Measurements from ENCODE around the gene HSBP1. TPM values are rescaled to one million over a fixed set of nuclear protein-coding genes. Genes with fewer than 3 reads are reported as not detected.

HSBP1 gene
- total and polyA plus RNA-seq, 2 of the 13 experiments (the other 11 are each of a cell fraction or from before 2014, with no cell fraction given): 249 to 292 TPM

- in situ Hi-C loops (cut with HindIII; ENCODE audit: extremely low pct_ligation_motif_present, low pct_unique_long_range_greater_than_20kb): no loop called here
- Histone ChIP-seq H2AFZ (ENCODE audit: low read length) (no peak overlapping the region), H3K9ac (ENCODE audit: insufficient read depth, low read depth, low read length) (no peak overlapping the region), H3K4me3 (replicated peaks in 1 of 3; ENCODE audit: insufficient read depth in 1 of 3, low read depth in 2 of 3, low read length in 3 of 3) (no peak overlapping the region), H3K27ac (ENCODE audit: extremely low read length, insufficient read depth, low read length) (no peak overlapping the region), H3K27me3 (ENCODE audit: control insufficient read depth in 1 of 2, insufficient read depth in 2 of 2, low read length in 2 of 2) (peaks cover 2 to 55% of the 10 kb centered on the region in 2 experiments; a peak in 4 of 5 replicates), H3K9me3 (ENCODE audit: low read length) (no peaks in the 10 kb centered on the region), H3K79me2 (ENCODE audit: insufficient read depth, low read length) (no peaks in the 10 kb centered on the region), H3K4me2 (ENCODE audit: low read depth, low read length) (no peak overlapping the region), H3K4me1 (ENCODE audit: insufficient read depth, low read length) (no peaks in the 10 kb centered on the region), H4K20me1 (ENCODE audit: insufficient read depth, low read length) (no peaks in the 10 kb centered on the region), H3K36me3 (replicated peaks in 1 of 2; ENCODE audit: control insufficient read depth in 1 of 2, insufficient read depth in 2 of 2, low read length in 2 of 2) (no peaks in the 10 kb centered on the region)
- ATAC-seq (peak; percentile 43; the same call in 1 of the 3 replicates), DNase-seq (ENCODE audit: low spot score) (no peak), FAIRE-seq (no peak)
- POLR2A ChIA-PET: no interaction called here
- CTCF ChIA-PET (ENCODE audit: low intra/inter-chr PET ratio, low total read pairs): no interaction called here
- no TSS peak for BruUV-seq (replicated peaks)
- intact Hi-C loops (cut with micrococcal nuclease; ENCODE audit: unreplicated experiment): no loop called here
- WGBS (ENCODE audit: low lambda C conversion rate): 0% methylated on average over 2 of the region's 2 CpGs
- TF ChIP-seq KLF9 (CRISPR knock-in tag; IDR thresholded peaks at IDR 0.05; ENCODE audit: low read depth): no peak
- TF ChIP-seq ZFX (CRISPR knock-in tag; IDR thresholded peaks at IDR 0.05; ENCODE audit: low read depth): no peak
- TF ChIP-seq ZNF619 (CRISPR knock-in tag; IDR thresholded peaks at IDR 0.05): no peak
- TF ChIP-seq NONO (IDR thresholded peaks at IDR 0.05): no peak
- no peak for TF ChIP-seq NONO (CRISPR knock-in tag; conservative IDR thresholded peaks at IDR 0.05)
- TF ChIP-seq ELF3 (CRISPR knock-in tag; IDR thresholded peaks at IDR 0.05): no peak
- no peak for TF ChIP-seq ZBTB1 (CRISPR knock-in tag; IDR thresholded peaks at IDR 0.05; ENCODE audit: borderline replicate concordance)
- TF ChIP-seq, protein P1, sequence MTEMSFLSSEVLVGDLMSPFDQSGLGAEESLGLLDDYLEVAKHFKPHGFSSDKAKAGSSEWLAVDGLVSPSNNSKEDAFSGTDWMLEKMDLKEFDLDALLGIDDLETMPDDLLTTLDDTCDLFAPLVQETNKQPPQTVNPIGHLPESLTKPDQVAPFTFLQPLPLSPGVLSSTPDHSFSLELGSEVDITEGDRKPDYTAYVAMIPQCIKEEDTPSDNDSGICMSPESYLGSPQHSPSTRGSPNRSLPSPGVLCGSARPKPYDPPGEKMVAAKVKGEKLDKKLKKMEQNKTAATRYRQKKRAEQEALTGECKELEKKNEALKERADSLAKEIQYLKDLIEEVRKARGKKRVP (CRISPR knock-in tag; IDR thresholded peaks at IDR 0.05): no peak
- no peak for TF ChIP-seq FOXJ3 (CRISPR knock-in tag; IDR thresholded peaks at IDR 0.05; ENCODE audit: borderline replicate concordance)
- no peak for TF ChIP-seq ZNF749 (CRISPR knock-in tag; IDR thresholded peaks at IDR 0.05; ENCODE audit: borderline replicate concordance)
These were observed 15.4 kb upstream of the HSBP1 start for GRCh38 chr16:83792391-83792790.
